ENCODE data around the gene BNIPL.

DNA sequence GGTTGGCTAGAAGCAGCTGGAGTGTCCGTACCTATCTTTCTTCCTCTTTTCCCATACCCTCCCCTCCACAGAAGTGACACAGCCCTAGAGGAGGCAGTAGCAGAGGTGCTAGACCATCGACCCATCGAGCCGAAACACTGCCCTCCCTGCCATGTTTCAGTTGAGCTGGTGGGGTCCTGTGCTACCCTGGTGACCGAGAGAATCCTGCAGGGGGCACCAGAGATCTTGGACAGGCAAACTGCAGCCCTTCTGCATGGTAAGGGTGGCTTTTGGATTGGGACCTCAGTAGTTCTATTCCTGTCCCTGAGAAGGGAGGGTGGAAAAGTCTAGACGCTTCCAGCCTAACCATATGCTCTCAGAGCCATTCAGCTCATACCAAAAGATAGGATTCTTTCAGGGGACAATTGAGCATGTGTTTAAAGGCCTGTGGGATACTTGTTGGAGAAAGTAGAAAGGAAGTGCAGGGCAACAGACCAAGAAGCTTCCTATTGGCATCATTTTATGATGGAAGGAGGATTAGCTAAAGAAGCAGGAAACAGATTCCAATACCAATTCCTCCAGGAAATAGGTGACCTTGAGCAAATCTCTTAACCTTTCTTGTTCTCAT lies 11.7 kb upstream of the BNIPL start:
- TF ChIP-seq, protein P1, sequence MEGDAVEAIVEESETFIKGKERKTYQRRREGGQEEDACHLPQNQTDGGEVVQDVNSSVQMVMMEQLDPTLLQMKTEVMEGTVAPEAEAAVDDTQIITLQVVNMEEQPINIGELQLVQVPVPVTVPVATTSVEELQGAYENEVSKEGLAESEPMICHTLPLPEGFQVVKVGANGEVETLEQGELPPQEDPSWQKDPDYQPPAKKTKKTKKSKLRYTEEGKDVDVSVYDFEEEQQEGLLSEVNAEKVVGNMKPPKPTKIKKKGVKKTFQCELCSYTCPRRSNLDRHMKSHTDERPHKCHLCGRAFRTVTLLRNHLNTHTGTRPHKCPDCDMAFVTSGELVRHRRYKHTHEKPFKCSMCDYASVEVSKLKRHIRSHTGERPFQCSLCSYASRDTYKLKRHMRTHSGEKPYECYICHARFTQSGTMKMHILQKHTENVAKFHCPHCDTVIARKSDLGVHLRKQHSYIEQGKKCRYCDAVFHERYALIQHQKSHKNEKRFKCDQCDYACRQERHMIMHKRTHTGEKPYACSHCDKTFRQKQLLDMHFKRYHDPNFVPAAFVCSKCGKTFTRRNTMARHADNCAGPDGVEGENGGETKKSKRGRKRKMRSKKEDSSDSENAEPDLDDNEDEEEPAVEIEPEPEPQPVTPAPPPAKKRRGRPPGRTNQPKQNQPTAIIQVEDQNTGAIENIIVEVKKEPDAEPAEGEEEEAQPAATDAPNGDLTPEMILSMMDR (IDR thresholded peaks at IDR 0.05) = peak; percentile 51 to 73
- no peak for TF ChIP-seq POLR2AphosphoS5 (IDR thresholded peaks at IDR 0.05)
- no peak for TF ChIP-seq POLR2A (IDR thresholded peaks at IDR 0.05)
